ENCODE data around the gene CLDN24.

CLDN24 gene

GRCh38 chr4:183362036-183362435 lies 39.8 kb upstream of the CLDN24 start:
- Histone ChIP-seq H3K27ac (replicated peaks) (no peak overlapping the region), H3K4me3 (replicated peaks; ENCODE audit: insufficient read depth, low read length) (no peak overlapping the region), H3K27me3 (ENCODE audit: insufficient read depth, poor library complexity, severe bottlenecking) (no peaks in the 10 kb centered on the region)
- TF ChIP-seq POLR2AphosphoS5 (IDR thresholded peaks at IDR 0.05; ENCODE audit: low read depth) (no peak), SPI1 (IDR thresholded peaks at IDR 0.05; ENCODE audit: borderline replicate concordance, low read depth) (no peak), GABPA (IDR thresholded peaks at IDR 0.05; ENCODE audit: low read depth) (no peak), REST (IDR thresholded peaks at IDR 0.05; ENCODE audit: insufficient replicate concordance, low read depth) (no peak)
- TF ChIP-seq, protein P1, sequence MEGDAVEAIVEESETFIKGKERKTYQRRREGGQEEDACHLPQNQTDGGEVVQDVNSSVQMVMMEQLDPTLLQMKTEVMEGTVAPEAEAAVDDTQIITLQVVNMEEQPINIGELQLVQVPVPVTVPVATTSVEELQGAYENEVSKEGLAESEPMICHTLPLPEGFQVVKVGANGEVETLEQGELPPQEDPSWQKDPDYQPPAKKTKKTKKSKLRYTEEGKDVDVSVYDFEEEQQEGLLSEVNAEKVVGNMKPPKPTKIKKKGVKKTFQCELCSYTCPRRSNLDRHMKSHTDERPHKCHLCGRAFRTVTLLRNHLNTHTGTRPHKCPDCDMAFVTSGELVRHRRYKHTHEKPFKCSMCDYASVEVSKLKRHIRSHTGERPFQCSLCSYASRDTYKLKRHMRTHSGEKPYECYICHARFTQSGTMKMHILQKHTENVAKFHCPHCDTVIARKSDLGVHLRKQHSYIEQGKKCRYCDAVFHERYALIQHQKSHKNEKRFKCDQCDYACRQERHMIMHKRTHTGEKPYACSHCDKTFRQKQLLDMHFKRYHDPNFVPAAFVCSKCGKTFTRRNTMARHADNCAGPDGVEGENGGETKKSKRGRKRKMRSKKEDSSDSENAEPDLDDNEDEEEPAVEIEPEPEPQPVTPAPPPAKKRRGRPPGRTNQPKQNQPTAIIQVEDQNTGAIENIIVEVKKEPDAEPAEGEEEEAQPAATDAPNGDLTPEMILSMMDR (IDR thresholded peaks at IDR 0.05; ENCODE audit: insufficient read depth, low read length), result no peak
- DNase-seq (ENCODE audit: low read depth in 1 of 2, low spot score in 1 of 2), result no peak

- no peak for TF ChIP-seq GABPA (IDR thresholded peaks at IDR 0.05; ENCODE audit: low read depth)
- TF ChIP-seq POLR2AphosphoS5 (IDR thresholded peaks at IDR 0.05; ENCODE audit: low read depth), result no peak
- no peak for TF ChIP-seq SPI1 (IDR thresholded peaks at IDR 0.05; ENCODE audit: borderline replicate concordance, low read depth)
- TF ChIP-seq REST (IDR thresholded peaks at IDR 0.05; ENCODE audit: insufficient replicate concordance, low read depth), result no peak
- TF ChIP-seq, protein P1 (IDR thresholded peaks at IDR 0.05; ENCODE audit: insufficient read depth, low read length), result no peak
- Histone ChIP-seq H3K27ac (replicated peaks) (no peak overlapping the region), H3K27me3 (ENCODE audit: insufficient read depth, poor library complexity, severe bottlenecking) (no peaks in the 10 kb centered on the region), H3K4me3 (replicated peaks; ENCODE audit: insufficient read depth, low read length) (no peak overlapping the region)
- DNase-seq (ENCODE audit: low read depth in 1 of 2, low spot score in 1 of 2), result no peak
These were observed 38.1 kb upstream of the CLDN24 start for GRCh38 chr4:183360161-183360919.

GRCh38 chr4:183358215-183358755 lies 36.1 kb upstream of the CLDN24 start:
- Histone ChIP-seq H3K27me3 (ENCODE audit: insufficient read depth, poor library complexity, severe bottlenecking) (no peaks in the 10 kb centered on the region), H3K27ac (replicated peaks) (no peak overlapping the region), H3K4me3 (replicated peaks; ENCODE audit: insufficient read depth, low read length) (no peak overlapping the region)
- no peak for DNase-seq (ENCODE audit: low read depth in 1 of 2, low spot score in 1 of 2)
- TF ChIP-seq REST (IDR thresholded peaks at IDR 0.05; ENCODE audit: insufficient replicate concordance, low read depth) (no peak), GABPA (IDR thresholded peaks at IDR 0.05; ENCODE audit: low read depth) (no peak), SPI1 (IDR thresholded peaks at IDR 0.05; ENCODE audit: borderline replicate concordance, low read depth) (no peak), POLR2AphosphoS5 (IDR thresholded peaks at IDR 0.05; ENCODE audit: low read depth) (no peak)
- TF ChIP-seq, protein P1 (IDR thresholded peaks at IDR 0.05; ENCODE audit: insufficient read depth, low read length), result no peak
